GM23248 (cell line): ENCODE measurements around the gene TRAF3IP1.

ENCODE experiments used
- EZH2 ChIP-seq: fragments of 200-600 bp; sonication (generic); IDR thresholded peaks from 2 replicates; pipeline ENCODE4 v1.6.1; 2018; ENCODE audit warnings: antibody characterized with exemption, mild to moderate bottlenecking; ENCODE audit not compliant: insufficient read depth, poor library complexity, severe bottlenecking
- EZH2phosphoT487 ChIP-seq: fragments of 200-600 bp; sonication (generic); IDR thresholded peaks from 2 replicates; pipeline ENCODE4 v1.6.1; 2018; ENCODE audit warnings: antibody characterized with exemption, moderate library complexity, mild to moderate bottlenecking, low read depth; ENCODE audit not compliant: insufficient read depth

GRCh38 chr2:238438856-238439849 is 118.8 kb downstream of the TRAF3IP1 start:
- TF ChIP-seq EZH2phosphoT487 (no peak), EZH2 (no peak)
